Testis (tissue), 3 donors: ENCODE data around the gene H1-8. TPM values are rescaled to one million over a fixed set of nuclear protein-coding genes. Genes with fewer than 3 reads are reported as not detected.

ENCODE experiments used
- DNase-seq: peaks from one replicate; pipeline ENCODE4 v3.0.0-alpha.2; 2019
- H3K27ac ChIP-seq, 2 donors: fragments of 200-600 bp; sonication (generic); one replicate each; pipeline ENCODE4 v1.5.1; 2019
- H3K27me3 ChIP-seq: fragments of 200-600 bp; sonication (generic); one replicate; pipeline ENCODE4 v1.5.1; 2019
- H3K36me3 ChIP-seq: fragments of 200-600 bp; sonication (generic); one replicate; pipeline ENCODE4 v1.5.1; 2017; ENCODE audit warnings: low read depth; ENCODE audit errors: missing control alignments
- H3K4me1 ChIP-seq: fragments of 200-600 bp; sonication (generic); one replicate; pipeline ENCODE4 v1.5.1; 2019
- H3K4me3 ChIP-seq, 2 donors: fragments of 200-600 bp; sonication (generic); one replicate each; pipeline ENCODE4 v1.5.1; 2017 to 2019
- H3K9me3 ChIP-seq: fragments of 200-600 bp; sonication (generic); one replicate; pipeline ENCODE4 v1.5.1; 2017
- CTCF ChIP-seq, 3 experiments: fragments of 450-650 bp in 2 of 3; fragments of 200-600 bp in 1 of 3; sonication (generic) in 1 of 3; IDR thresholded peaks; one replicate each; pipeline ENCODE4 v1.5.1; 2016 to 2019; ENCODE audit warnings: antibody characterized with exemption in 3 of 3, mild to moderate bottlenecking in 2 of 3, moderate library complexity in 1 of 3
- POLR2A ChIP-seq: fragments of 450-650 bp; IDR thresholded peaks from one replicate; pipeline ENCODE4 v1.6.1; 2017; ENCODE audit warnings: antibody characterized with exemption, mild to moderate bottlenecking, moderate library complexity
- WGBS, 2 donors: methylation state at CpG; one replicate each; pipeline ENCODE4 v1.1.5; 2018; 5-methylcytosine and 5-hydroxymethylcytosine counted together
- intact Hi-C: fragments of 100-400 bp; cut with DNase I; formaldehyde crosslinking; loops from one replicate; pipeline ENCODE4 v1.15.1; 2023; ENCODE audit warnings: low total_unique reads
- polyA plus RNA-seq: library from polyadenylated mRNA; stranded (reverse); fragments of 350-450 nt; fragmentation: Illumina TruSeq; extraction: RNeasy Lipid Tissue Mini Kit (QIAGEN cat#74804); gene quantifications from one replicate; pipeline ENCODE4 v1.2.3, GENCODE V29; 2014; ENCODE audit warnings: low read depth, low replicate concordance; ENCODE audit not compliant: insufficient read depth
- total RNA-seq, 2 donors: library from RNA; depleted of rRNA; stranded (reverse); fragments of >200 nt; gene quantifications; one replicate each; pipeline ENCODE4 v1.2.3, GENCODE V29; 2016

H1-8 gene
- total and polyA plus RNA-seq, 3 donors from 2014 or later: 4.2 to 8.6 (median 4.8) TPM

- no peaks in the 10 kb centered on the region for H3K27me3 ChIP-seq
- no peaks in the 10 kb centered on the region for H3K9me3 ChIP-seq
- no peaks in the 10 kb centered on the region for H3K36me3 ChIP-seq
- H3K4me1 ChIP-seq: no peaks in the 10 kb centered on the region
- WGBS, 2 donors: 35 to 46% methylated on average over 6 of the region's 6 CpGs
- no peak overlapping the region for H3K27ac ChIP-seq
- no peak overlapping the region for H3K4me3 ChIP-seq
- TF ChIP-seq POLR2A: no peak
- no peak for TF ChIP-seq CTCF (IDR thresholded peaks at IDR 0.05)
- intact Hi-C loops: no loop called here
- no peak for DNase-seq
These were observed 12.7 kb upstream of the H1-8 start for GRCh38 chr3:129530251-129530791.

- H3K27ac ChIP-seq: no peak overlapping the region
- H3K36me3 ChIP-seq: no peaks in the 10 kb centered on the region
- DNase-seq: no peak
- H3K9me3 ChIP-seq: no peaks in the 10 kb centered on the region
- H3K4me1 ChIP-seq: peaks cover 1% of the 10 kb centered on the region
- no peaks in the 10 kb centered on the region for H3K27me3 ChIP-seq
- intact Hi-C loops: no loop called here
- TF ChIP-seq POLR2A (no peak), CTCF (IDR thresholded peaks at IDR 0.05) (no peak)
- WGBS, 2 donors: 95 to 98% methylated on average over 12 to 13 of the region's 13 CpGs
- H3K4me3 ChIP-seq: no peak overlapping the region
These were observed 12.2 kb upstream of the H1-8 start for GRCh38 chr3:129530821-129531220.

GRCh38 chr3:129531699-129532098 is 11.3 kb upstream of the H1-8 start:
- Histone ChIP-seq H3K9me3 (no peaks in the 10 kb centered on the region), H3K4me1 (peaks cover 6% of the 10 kb centered on the region), H3K27me3 (no peaks in the 10 kb centered on the region), H3K36me3 (no peaks in the 10 kb centered on the region), H3K4me3 (no peak overlapping the region), H3K27ac (no peak overlapping the region)
- DNase-seq: no peak
- TF ChIP-seq POLR2A (no peak), CTCF (IDR thresholded peaks at IDR 0.05) (no peak)
- intact Hi-C loops: no loop called here
- WGBS, 2 donors: 92 to 97% methylated on average over 10 to 11 of the region's 11 CpGs

- Histone ChIP-seq H3K4me1 (peaks cover 6% of the 10 kb centered on the region), H3K4me3 (no peak overlapping the region), H3K27ac (no peak overlapping the region), H3K27me3 (no peaks in the 10 kb centered on the region), H3K9me3 (no peaks in the 10 kb centered on the region), H3K36me3 (no peaks in the 10 kb centered on the region)
- TF ChIP-seq POLR2A (no peak), CTCF (IDR thresholded peaks at IDR 0.05) (no peak)
- DNase-seq: no peak
- WGBS, 2 donors: 98% methylated on average over 12 to 20 of the region's 20 CpGs
- intact Hi-C loops: no loop called here
These were observed 10.7 kb upstream of the H1-8 start for GRCh38 chr3:129532261-129532660.

- Histone ChIP-seq H3K27ac (no peak overlapping the region), H3K4me1 (peaks cover 6% of the 10 kb centered on the region), H3K9me3 (no peaks in the 10 kb centered on the region), H3K4me3 (no peak overlapping the region), H3K27me3 (no peaks in the 10 kb centered on the region), H3K36me3 (no peaks in the 10 kb centered on the region)
- TF ChIP-seq CTCF (IDR thresholded peaks at IDR 0.05) (no peak), POLR2A (no peak)
- intact Hi-C loops: no loop called here
- 96 to 97% methylated on average over 10 to 16 of the region's 16 CpGs for WGBS, 2 donors
- DNase-seq: no peak
These were observed 9.6 kb upstream of the H1-8 start for GRCh38 chr3:129533406-129533805.
